ENCODE results near the gene BOK. TPM values are rescaled to one million over a fixed set of nuclear protein-coding genes. Genes with fewer than 3 reads are reported as not detected.
"Not testable (repeated sequence)": the region's sequence is repeated elsewhere in the genome, so short reads cannot be mapped to it uniquely, and the experiment has no call there.

BOK gene
- total and polyA plus RNA-seq, 2 of the 4 experiments (the other 2 are of a cell fraction) = 13.3 to 34.4 TPM

DNA sequence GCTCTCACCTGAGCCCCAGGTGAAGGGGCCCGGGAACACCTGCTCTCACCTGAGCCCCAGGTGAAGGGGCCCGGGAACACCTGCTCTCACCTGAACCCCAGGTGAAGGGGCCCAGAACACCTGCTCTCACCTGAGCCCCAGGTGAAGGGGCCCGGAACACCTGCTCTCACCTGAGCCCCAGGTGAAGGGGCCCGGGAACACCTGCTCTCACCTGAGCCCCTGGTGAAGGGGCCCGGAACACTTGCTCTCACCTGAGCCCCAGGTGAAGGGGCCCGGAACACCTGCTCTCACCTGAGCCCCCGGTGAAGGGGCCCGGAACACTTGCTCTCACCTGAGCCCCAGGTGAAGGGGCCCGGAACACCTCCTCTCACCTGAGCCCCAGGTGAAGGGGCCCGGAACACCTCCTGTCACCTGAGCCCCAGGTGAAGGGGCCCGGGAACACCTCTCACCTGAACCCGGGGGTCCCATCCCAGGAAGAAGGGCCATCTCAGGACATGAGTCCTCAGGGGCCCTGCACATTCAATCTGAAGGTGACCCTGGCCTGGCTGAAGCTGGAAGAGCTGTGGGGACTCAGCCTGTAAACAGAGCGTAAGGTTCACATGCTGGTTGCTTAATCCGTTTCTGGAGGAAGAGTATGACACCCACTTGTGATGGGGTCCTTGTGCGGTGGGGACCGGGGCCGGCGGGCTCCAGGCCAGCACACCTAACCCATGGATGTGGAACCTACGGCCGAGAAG, 14.5 kb downstream of the BOK start:
- CTCF ChIA-PET; DNase-seq; H3K18ac ChIP-seq (ENCODE audit: low read depth, low read length); H3K23ac ChIP-seq (ENCODE audit: low read depth, low read length); H3K9me3 ChIP-seq (ENCODE audit: control insufficient read depth, insufficient read depth, low read length); H3K4me2 ChIP-seq (ENCODE audit: low read depth, low read length); intact Hi-C loops (cut with micrococcal nuclease); H3K4ac ChIP-seq (ENCODE audit: low read depth, low read length); H3K9me1 ChIP-seq (ENCODE audit: insufficient read depth, low read length); H3K9ac ChIP-seq (ENCODE audit: low read depth, low read length); H2AK5ac ChIP-seq (ENCODE audit: low read depth, low read length); H3K27ac ChIP-seq (ENCODE audit: insufficient read depth, low read length); ATAC-seq (ENCODE audit: low read depth); H2BK5ac ChIP-seq (ENCODE audit: low read depth, low read length, poor library complexity, severe bottlenecking); H3K4me1 ChIP-seq (ENCODE audit: control insufficient read depth, insufficient read depth, low read length); H4K91ac ChIP-seq (ENCODE audit: insufficient read depth, low read depth, low read length); H3K27me3 ChIP-seq (ENCODE audit: control insufficient read depth, insufficient read depth, low read length); H3K56ac ChIP-seq (ENCODE audit: extremely low read depth, insufficient read depth, low read length); POLR2A ChIA-PET (ENCODE audit: unreplicated experiment); H4K8ac ChIP-seq (ENCODE audit: low read depth in 2 of 2, low read length in 2 of 2); H3K4me3 ChIP-seq (ENCODE audit: insufficient read depth, low read depth, low read length); H2BK20ac ChIP-seq (ENCODE audit: low read depth, low read length); H2BK15ac ChIP-seq (ENCODE audit: low read depth, low read length); H4K5ac ChIP-seq (ENCODE audit: low read depth, low read length); H2BK120ac ChIP-seq (ENCODE audit: low read depth, low read length); dilution Hi-C loops (cut with HindIII; ENCODE audit: low sequenced_read_pairs, unreplicated experiment); H3K14ac ChIP-seq (replicated peaks; ENCODE audit: low read depth, low read length); H2AFZ ChIP-seq (replicated peaks; ENCODE audit: low read length, poor library complexity); in situ Hi-C loops (cut with MboI; ENCODE audit: low sequenced_read_pairs); BruUV-seq (replicated peaks): not testable (repeated sequence)
- Histone ChIP-seq H2AK9ac (replicated peaks; ENCODE audit: low read depth, low read length, poor library complexity) (peak overlapping the region; percentile 3), H3K79me1 (ENCODE audit: low read depth in 1 of 2, low read length in 2 of 2) (peaks cover 0 to 10% of the 10 kb centered on the region in 2 experiments; a peak in 1 of 4 replicates), H3K36me3 (ENCODE audit: control insufficient read depth, insufficient read depth, low read length) (peaks cover 27% of the 10 kb centered on the region), H4K20me1 (ENCODE audit: insufficient read depth, low read length) (peaks cover 25% of the 10 kb centered on the region)
- 90% methylated on average over 2 of the region's 20 CpGs; no CpG with 5 or more reads in 1 of the 2 experiments for WGBS, 2 experiments (ENCODE audit: extremely low coverage in 2 of 2, insufficient read length in 1 of 2)
